SK-N-MC (cell line): ENCODE results near the gene SLC25A27.

ENCODE experiments used
- EZH2 ChIP-seq: fragments of 200-600 bp; sonication (generic); IDR thresholded peaks from one replicate; pipeline ENCODE4 v1.6.1; 2017; ENCODE audit warnings: antibody characterized with exemption
- FOXP2 ChIP-seq: optimal IDR thresholded peaks from 2 replicates; pipeline ENCODE3; 2011; ENCODE audit warnings: mild to moderate bottlenecking, moderate library complexity; ENCODE audit not compliant: insufficient read depth; ENCODE audit errors: extremely low read length, control extremely low read depth

GRCh38 chr6:46605091-46605797, 47.5 kb upstream of the SLC25A27 start:
- TF ChIP-seq EZH2: no peak
- no peak for TF ChIP-seq FOXP2
